K562 (cell line): ENCODE data around the gene DUSP5. TPM values are rescaled to one million over a fixed set of nuclear protein-coding genes. Genes with fewer than 3 reads are reported as not detected.

Source experiments
- ATF1 ChIP-seq, 2 experiments: fragments of 450-650 bp in 1 of 2; IDR thresholded peaks; 2 replicates each; pipeline ENCODE4 v1.6.1; 2016; ENCODE audit warnings: missing compliant biosample characterization in 1 of 2, missing genetic modification characterization in 1 of 2
- BDP1 ChIP-seq: IDR thresholded peaks from 3 replicates; pipeline ENCODE4 v1.6.1; 2011; ENCODE audit not compliant: insufficient read length, insufficient read depth
- CEBPB ChIP-seq: fragments of 450-650 bp; IDR thresholded peaks from 2 replicates; pipeline ENCODE4 v1.6.1; 2016; ENCODE audit warnings: missing genetic modification characterization, missing compliant biosample characterization
- ESRRA ChIP-seq: fragments of 450-650 bp; IDR thresholded peaks from 2 replicates; pipeline ENCODE4 v1.6.1; 2014; ENCODE audit warnings: low read depth, mild to moderate bottlenecking, moderate library complexity, borderline replicate concordance
- HDAC1 ChIP-seq, 2 experiments: fragments of 450-650 bp; IDR thresholded peaks; 2 replicates each; pipeline ENCODE4 v1.6.1; 2016 to 2017; ENCODE audit warnings: inconsistent platforms in 1 of 2, mild to moderate bottlenecking in 1 of 2, moderate library complexity in 1 of 2
- KLF13 ChIP-seq: fragments of 450-650 bp; IDR thresholded peaks from 2 replicates; pipeline ENCODE4 v1.6.1; 2016; ENCODE audit warnings: missing genetic modification characterization, low read depth, mild to moderate bottlenecking, missing compliant biosample characterization, moderate library complexity, borderline replicate concordance
- NBN ChIP-seq: fragments of 450-650 bp; IDR thresholded peaks from 2 replicates; pipeline ENCODE4 v1.6.1; 2016; ENCODE audit warnings: low read depth, mild to moderate bottlenecking
- NRF1 ChIP-seq, 2 experiments: fragments of 450-650 bp; IDR thresholded peaks in 1 of 2; conservative IDR thresholded peaks in 1 of 2; 2 replicates each; pipeline ENCODE4 v1.6.1; 2014; ENCODE audit warnings: mild to moderate bottlenecking in 2 of 2
- PYGO2 ChIP-seq: fragments of 450-650 bp; IDR thresholded peaks from 2 replicates; pipeline ENCODE4 v1.6.1; 2016; ENCODE audit warnings: mild to moderate bottlenecking, missing genetic modification characterization, moderate library complexity, missing compliant biosample characterization
- STAT5A ChIP-seq: IDR thresholded peaks from 2 replicates; pipeline ENCODE4 v1.6.1; 2012; ENCODE audit warnings: low read length, inconsistent platforms, borderline replicate concordance
- ZC3H8 ChIP-seq: fragments of 450-650 bp; IDR thresholded peaks from 2 replicates; pipeline ENCODE4 v1.6.1; 2017
- ZNF175 ChIP-seq: fragments of 200-800 bp; sonication (Bioruptor generic); IDR thresholded peaks from 2 replicates; pipeline ENCODE4 v1.6.1; 2016; ENCODE audit warnings: low read depth, mild to moderate bottlenecking, missing genetic modification characterization, missing compliant biosample characterization
- ZNF23 ChIP-seq: fragments of 250-450 bp; sonication (Bioruptor Pico); IDR thresholded peaks from 2 replicates; pipeline ENCODE4 v1.4.0; 2020; ENCODE audit warnings: mild to moderate bottlenecking
- ZNF445 ChIP-seq: fragments of 250-450 bp; sonication (Bioruptor Pico); IDR thresholded peaks from 2 replicates; pipeline ENCODE4 v1.4.0; 2020; ENCODE audit warnings: low read depth, mild to moderate bottlenecking, moderate library complexity
- ZNF583 ChIP-seq: fragments of 250-450 bp; sonication (Bioruptor Pico); IDR thresholded peaks from 2 replicates; pipeline ENCODE4 v1.4.0; 2020
- ZNF696 ChIP-seq: fragments of 250-450 bp; sonication (Bioruptor Pico); conservative IDR thresholded peaks from 2 replicates; pipeline ENCODE4 v1.4.0; 2020; ENCODE audit warnings: mild to moderate bottlenecking, moderate library complexity
- ZNF780A ChIP-seq: fragments of 250-450 bp; sonication (Bioruptor Pico); IDR thresholded peaks from 2 replicates; pipeline ENCODE4 v1.5.0; 2021; ENCODE audit warnings: mild to moderate bottlenecking
- ZNF785 ChIP-seq: fragments of 250-450 bp; sonication (Bioruptor Pico); IDR thresholded peaks from 2 replicates; pipeline ENCODE4 v1.4.0; 2020; ENCODE audit warnings: mild to moderate bottlenecking
- polyA plus RNA-seq, 8 experiments: library from polyadenylated mRNA; depleted of rRNA in 4 of 8; stranded (reverse) in 5 of 8; unstranded in 3 of 8; fragments of >200 nt; fragmentation: Nextera tagmentation in 2 of 8; fragmentation: Illumina TruSeq in 1 of 8; extraction: Ambion mirVana in 2 of 8; extraction: Trizol in 1 of 8; gene quantifications; 2 replicates each; pipeline versions ENCODE4 v1.2.1 to v1.2.3, GENCODE V29; 2011 to 2014; ENCODE audit warnings: inconsistent platforms in 1 of 8, missing spikeins in 1 of 8
- total RNA-seq, 7 experiments: library from RNA; depleted of rRNA in 6 of 7; stranded (reverse); fragments of >200 nt in 6 of 7; fragmentation: Illumina TruSeq in 2 of 7; extraction: Trizol in 2 of 7; gene quantifications; 2 replicates each; pipeline versions ENCODE4 v1.2.1 to v1.2.3, GENCODE V29; 2011 to 2021; ENCODE audit warnings: low replicate concordance in 1 of 7
- TF ChIP-seq, protein P1 (sequence below): sonication (generic); formaldehyde crosslinking; IDR thresholded peaks from 2 replicates; pipeline ENCODE4 v1.8.0; 2023; ENCODE audit warnings: mild to moderate bottlenecking, missing genetic modification reagents
- TF ChIP-seq, protein P2 (sequence below): fragments of 450-650 bp; IDR thresholded peaks from 2 replicates; pipeline ENCODE4 v1.6.1; 2017; ENCODE audit warnings: antibody characterized with exemption, mild to moderate bottlenecking
- TF ChIP-seq, protein P3 (sequence below): sonication (generic); formaldehyde crosslinking; IDR thresholded peaks from 2 replicates; pipeline ENCODE4 v1.9.0; 2022; ENCODE audit warnings: mild to moderate bottlenecking, missing genetic modification reagents

DUSP5 gene
- total and polyA plus RNA-seq, 9 of the 15 experiments (the other 6 are each of a cell fraction or from before 2014, with no cell fraction given), result 0.49 to 3.4 (median 2.0) TPM

DNA sequence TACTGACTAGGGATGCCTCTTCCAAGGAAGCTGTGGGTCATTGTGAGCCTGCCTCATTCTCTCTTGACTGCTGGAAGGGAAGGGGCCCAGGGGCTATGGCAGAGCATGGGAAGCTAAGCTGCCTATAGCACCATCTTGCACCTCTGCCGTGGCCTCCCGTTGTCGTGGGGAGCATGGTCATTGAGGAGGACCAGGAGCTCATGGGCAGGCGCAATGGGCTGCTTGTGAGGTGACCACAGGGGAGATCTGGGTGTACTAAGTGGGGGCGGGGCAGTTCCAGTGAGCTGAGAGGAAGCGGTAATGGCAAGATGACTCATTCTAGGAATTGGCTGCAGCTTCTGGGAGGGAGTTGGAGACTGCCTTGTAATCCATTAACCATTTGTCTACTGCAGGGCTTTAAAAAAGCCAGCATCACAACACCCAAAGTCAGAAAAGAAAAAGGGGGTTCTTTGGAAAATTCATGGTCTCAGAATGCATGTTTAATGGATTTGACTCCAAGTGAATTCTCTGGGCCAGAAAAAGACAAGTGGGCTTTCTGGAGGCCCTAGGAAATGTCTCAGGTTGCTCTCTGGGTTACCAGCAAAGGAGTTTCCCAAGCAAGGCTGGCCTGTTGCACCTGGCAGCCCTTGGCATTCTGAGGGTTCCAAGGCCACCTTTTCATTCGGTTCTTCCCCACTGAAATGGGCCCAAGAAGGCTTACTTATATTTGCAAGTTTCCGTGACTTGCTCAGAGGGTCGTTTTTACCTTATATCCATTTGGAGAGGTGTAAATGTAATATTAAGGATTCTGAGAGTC, 3.6 kb downstream of the DUSP5 start (continued):
- TF ChIP-seq, protein P1, sequence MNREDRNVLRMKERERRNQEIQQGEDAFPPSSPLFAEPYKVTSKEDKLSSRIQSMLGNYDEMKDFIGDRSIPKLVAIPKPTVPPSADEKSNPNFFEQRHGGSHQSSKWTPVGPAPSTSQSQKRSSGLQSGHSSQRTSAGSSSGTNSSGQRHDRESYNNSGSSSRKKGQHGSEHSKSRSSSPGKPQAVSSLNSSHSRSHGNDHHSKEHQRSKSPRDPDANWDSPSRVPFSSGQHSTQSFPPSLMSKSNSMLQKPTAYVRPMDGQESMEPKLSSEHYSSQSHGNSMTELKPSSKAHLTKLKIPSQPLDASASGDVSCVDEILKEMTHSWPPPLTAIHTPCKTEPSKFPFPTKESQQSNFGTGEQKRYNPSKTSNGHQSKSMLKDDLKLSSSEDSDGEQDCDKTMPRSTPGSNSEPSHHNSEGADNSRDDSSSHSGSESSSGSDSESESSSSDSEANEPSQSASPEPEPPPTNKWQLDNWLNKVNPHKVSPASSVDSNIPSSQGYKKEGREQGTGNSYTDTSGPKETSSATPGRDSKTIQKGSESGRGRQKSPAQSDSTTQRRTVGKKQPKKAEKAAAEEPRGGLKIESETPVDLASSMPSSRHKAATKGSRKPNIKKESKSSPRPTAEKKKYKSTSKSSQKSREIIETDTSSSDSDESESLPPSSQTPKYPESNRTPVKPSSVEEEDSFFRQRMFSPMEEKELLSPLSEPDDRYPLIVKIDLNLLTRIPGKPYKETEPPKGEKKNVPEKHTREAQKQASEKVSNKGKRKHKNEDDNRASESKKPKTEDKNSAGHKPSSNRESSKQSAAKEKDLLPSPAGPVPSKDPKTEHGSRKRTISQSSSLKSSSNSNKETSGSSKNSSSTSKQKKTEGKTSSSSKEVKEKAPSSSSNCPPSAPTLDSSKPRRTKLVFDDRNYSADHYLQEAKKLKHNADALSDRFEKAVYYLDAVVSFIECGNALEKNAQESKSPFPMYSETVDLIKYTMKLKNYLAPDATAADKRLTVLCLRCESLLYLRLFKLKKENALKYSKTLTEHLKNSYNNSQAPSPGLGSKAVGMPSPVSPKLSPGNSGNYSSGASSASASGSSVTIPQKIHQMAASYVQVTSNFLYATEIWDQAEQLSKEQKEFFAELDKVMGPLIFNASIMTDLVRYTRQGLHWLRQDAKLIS, result no peak
- TF ChIP-seq PYGO2 (tag) (no peak), ZNF696 (no peak), BDP1 (no peak), ZNF445 (CRISPR knock-in tag) (no peak), NBN (no peak), ZNF23 (CRISPR knock-in tag) (no peak), ZNF780A (CRISPR knock-in tag) (no peak), ZNF583 (no peak), ATF1 (CRISPR knock-in tag; IDR thresholded peaks at IDR 0.05) (no peak), ATF1 (tag; IDR thresholded peaks at IDR 0.05) (peak; percentile 57), KLF13 (tag) (no peak), HDAC1 (IDR thresholded peaks at IDR 0.05) (peak in 1 of 2 experiments; percentile 58; a peak in 2 of 4 replicates), ESRRA (peak; percentile 55; the same call in 1 of the 2 replicates), STAT5A (peak; percentile 55), ZNF785 (CRISPR knock-in tag) (no peak), ZC3H8 (no peak), ZNF175 (no peak), CEBPB (tag) (no peak), NRF1 (conservative IDR thresholded peaks at IDR 0.05 in 1 of 2, IDR thresholded peaks at IDR 0.05 in 1 of 2) (peak; percentile 89 to 91)
- TF ChIP-seq, protein P2, sequence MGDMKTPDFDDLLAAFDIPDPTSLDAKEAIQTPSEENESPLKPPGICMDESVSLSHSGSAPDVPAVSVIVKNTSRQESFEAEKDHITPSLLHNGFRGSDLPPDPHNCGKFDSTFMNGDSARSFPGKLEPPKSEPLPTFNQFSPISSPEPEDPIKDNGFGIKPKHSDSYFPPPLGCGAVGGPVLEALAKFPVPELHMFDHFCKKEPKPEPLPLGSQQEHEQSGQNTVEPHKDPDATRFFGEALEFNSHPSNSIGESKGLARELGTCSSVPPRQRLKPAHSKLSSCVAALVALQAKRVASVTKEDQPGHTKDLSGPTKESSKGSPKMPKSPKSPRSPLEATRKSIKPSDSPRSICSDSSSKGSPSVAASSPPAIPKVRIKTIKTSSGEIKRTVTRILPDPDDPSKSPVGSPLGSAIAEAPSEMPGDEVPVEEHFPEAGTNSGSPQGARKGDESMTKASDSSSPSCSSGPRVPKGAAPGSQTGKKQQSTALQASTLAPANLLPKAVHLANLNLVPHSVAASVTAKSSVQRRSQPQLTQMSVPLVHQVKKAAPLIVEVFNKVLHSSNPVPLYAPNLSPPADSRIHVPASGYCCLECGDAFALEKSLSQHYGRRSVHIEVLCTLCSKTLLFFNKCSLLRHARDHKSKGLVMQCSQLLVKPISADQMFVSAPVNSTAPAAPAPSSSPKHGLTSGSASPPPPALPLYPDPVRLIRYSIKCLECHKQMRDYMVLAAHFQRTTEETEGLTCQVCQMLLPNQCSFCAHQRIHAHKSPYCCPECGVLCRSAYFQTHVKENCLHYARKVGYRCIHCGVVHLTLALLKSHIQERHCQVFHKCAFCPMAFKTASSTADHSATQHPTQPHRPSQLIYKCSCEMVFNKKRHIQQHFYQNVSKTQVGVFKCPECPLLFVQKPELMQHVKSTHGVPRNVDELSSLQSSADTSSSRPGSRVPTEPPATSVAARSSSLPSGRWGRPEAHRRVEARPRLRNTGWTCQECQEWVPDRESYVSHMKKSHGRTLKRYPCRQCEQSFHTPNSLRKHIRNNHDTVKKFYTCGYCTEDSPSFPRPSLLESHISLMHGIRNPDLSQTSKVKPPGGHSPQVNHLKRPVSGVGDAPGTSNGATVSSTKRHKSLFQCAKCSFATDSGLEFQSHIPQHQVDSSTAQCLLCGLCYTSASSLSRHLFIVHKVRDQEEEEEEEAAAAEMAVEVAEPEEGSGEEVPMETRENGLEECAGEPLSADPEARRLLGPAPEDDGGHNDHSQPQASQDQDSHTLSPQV, result 0 out of 2 replicates have a peak, but pooled peaks have one; percentile 38
- TF ChIP-seq, protein P3, sequence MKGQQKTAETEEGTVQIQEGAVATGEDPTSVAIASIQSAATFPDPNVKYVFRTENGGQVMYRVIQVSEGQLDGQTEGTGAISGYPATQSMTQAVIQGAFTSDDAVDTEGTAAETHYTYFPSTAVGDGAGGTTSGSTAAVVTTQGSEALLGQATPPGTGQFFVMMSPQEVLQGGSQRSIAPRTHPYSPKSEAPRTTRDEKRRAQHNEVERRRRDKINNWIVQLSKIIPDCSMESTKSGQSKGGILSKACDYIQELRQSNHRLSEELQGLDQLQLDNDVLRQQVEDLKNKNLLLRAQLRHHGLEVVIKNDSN, result no peak
